COLO668 (cell line): Measurements from ENCODE around the gene FDPS.

ENCODE experiments used
- DNase-seq: peaks from one replicate; lab custom pipeline; 2025; ENCODE audit not compliant: unreplicated experiment; lab: John Stamatoyannopoulos, UW

The FDPS gene

GRCh38 chr1:155352631-155353030 is 44.0 kb downstream of the FDPS start:
- DNase-seq: no peak

GRCh38 chr1:155360051-155360450 is 51.4 kb downstream of the FDPS start:
- DNase-seq: no peak
